H9 (cell line): Measurements from ENCODE around the gene OSBPL10. TPM values are rescaled to one million over a fixed set of nuclear protein-coding genes. Genes with fewer than 3 reads are reported as not detected.

Source experiments
- DNase-seq: peaks from one replicate; pipeline ENCODE4 v3.0.0-alpha.2; 2017
- H2AFZ ChIP-seq: one replicate; pipeline ENCODE4 v1.6.1; 2013; ENCODE audit warnings: mild to moderate bottlenecking, low read length, control low read depth, moderate library complexity
- H2AK5ac ChIP-seq: 2 replicates; pipeline ENCODE4 v1.6.1; 2013; ENCODE audit warnings: low read length, control low read depth, mixed read lengths; ENCODE audit not compliant: insufficient read length
- H2BK120ac ChIP-seq: one replicate; pipeline ENCODE4 v1.6.1; 2013; ENCODE audit warnings: low read depth, mild to moderate bottlenecking, low read length, control low read depth, inconsistent platforms; ENCODE audit not compliant: poor library complexity, severe bottlenecking
- H2BK12ac ChIP-seq: 2 replicates; pipeline ENCODE4 v1.6.1; 2013; ENCODE audit warnings: low read length, control low read depth, mixed read lengths, low read depth; ENCODE audit not compliant: insufficient read length
- H2BK15ac ChIP-seq: 2 replicates; pipeline ENCODE4 v1.6.1; 2013; ENCODE audit warnings: low read depth, low read length, control low read depth
- H2BK20ac ChIP-seq: one replicate; pipeline ENCODE4 v1.6.1; 2013; ENCODE audit warnings: low read depth, mild to moderate bottlenecking, low read length, control low read depth, inconsistent platforms; ENCODE audit not compliant: poor library complexity, severe bottlenecking
- H2BK5ac ChIP-seq: 2 replicates; pipeline ENCODE4 v1.6.1; 2013; ENCODE audit warnings: low read length, control low read depth, mixed read lengths; ENCODE audit not compliant: insufficient read length
- H3K14ac ChIP-seq: 2 replicates; pipeline ENCODE4 v1.6.1; 2013; ENCODE audit warnings: low read length, control low read depth; ENCODE audit not compliant: insufficient read depth
- H3K18ac ChIP-seq: 2 replicates; pipeline ENCODE4 v1.6.1; 2013; ENCODE audit warnings: low read depth, mild to moderate bottlenecking, mixed read lengths, low read length, control low read depth; ENCODE audit not compliant: insufficient read length
- H3K23ac ChIP-seq: 2 replicates; pipeline ENCODE4 v1.6.1; 2013; ENCODE audit warnings: low read length, control low read depth, mixed read lengths, low read depth; ENCODE audit not compliant: insufficient read length
- H3K23me2 ChIP-seq: 2 replicates; pipeline ENCODE4 v1.6.1; 2013; ENCODE audit warnings: low read depth, mild to moderate bottlenecking, mixed read lengths, low read length, control low read depth; ENCODE audit not compliant: insufficient read length, poor library complexity, severe bottlenecking
- H3K27ac ChIP-seq: 2 replicates; pipeline ENCODE4 v1.5.1; 2013; ENCODE audit warnings: low read length, control low read depth, mixed read lengths, low read depth; ENCODE audit not compliant: insufficient read length
- H3K27me3 ChIP-seq: 2 replicates; pipeline ENCODE4 v1.6.1; 2013; ENCODE audit warnings: low read length, control low read depth, inconsistent platforms; ENCODE audit not compliant: insufficient read depth
- H3K4ac ChIP-seq: 2 replicates; pipeline ENCODE4 v1.6.1; 2013; ENCODE audit warnings: low read depth, mild to moderate bottlenecking, control low read depth, inconsistent platforms, low read length, moderate library complexity
- H3K4me1 ChIP-seq: 2 replicates; pipeline ENCODE4 v1.6.1; 2013; ENCODE audit warnings: low read length, control low read depth, inconsistent platforms; ENCODE audit not compliant: insufficient read depth
- H3K4me2 ChIP-seq: 2 replicates; pipeline ENCODE4 v1.6.1; 2013; ENCODE audit warnings: low read length, control low read depth, mixed read lengths; ENCODE audit not compliant: insufficient read length, insufficient read depth
- H3K56ac ChIP-seq: 2 replicates; pipeline ENCODE4 v1.6.1; 2013; ENCODE audit warnings: low read depth, mild to moderate bottlenecking, mixed read lengths, low read length, control low read depth; ENCODE audit not compliant: insufficient read length
- H3K79me1 ChIP-seq: 2 replicates; pipeline ENCODE4 v1.6.1; 2013; ENCODE audit warnings: low read depth, mild to moderate bottlenecking, moderate library complexity, low read length, control low read depth, inconsistent platforms; ENCODE audit not compliant: insufficient read depth, poor library complexity, severe bottlenecking
- H3K79me2 ChIP-seq: 2 replicates; pipeline ENCODE4 v1.6.1; 2013; ENCODE audit warnings: low read length, control low read depth, inconsistent platforms; ENCODE audit not compliant: insufficient read depth
- H3K9ac ChIP-seq: 2 replicates; pipeline ENCODE4 v1.6.1; 2013; ENCODE audit warnings: low read length, control low read depth, mixed read lengths; ENCODE audit not compliant: insufficient read length; ENCODE audit errors: extremely low read depth
- H3K9me3 ChIP-seq: one replicate; pipeline ENCODE4 v1.6.1; 2013; ENCODE audit warnings: low read depth, low read length, inconsistent platforms; ENCODE audit not compliant: control insufficient read depth
- H3T11ph ChIP-seq: one replicate; pipeline ENCODE4 v1.6.1; 2013; ENCODE audit warnings: mild to moderate bottlenecking, low read length, control low read depth, inconsistent platforms
- H4K20me1 ChIP-seq: one replicate; pipeline ENCODE4 v1.6.1; 2013; ENCODE audit not compliant: control insufficient read depth, insufficient read length, insufficient read depth
- H4K5ac ChIP-seq: 2 replicates; pipeline ENCODE4 v1.6.1; 2013; ENCODE audit warnings: low read depth, mild to moderate bottlenecking, mixed read lengths, low read length, control low read depth; ENCODE audit not compliant: insufficient read length
- H4K8ac ChIP-seq: replicated peaks from 2 replicates; pipeline ENCODE4 v1.6.1; 2013; ENCODE audit warnings: low read length, control low read depth, mixed read lengths, low read depth; ENCODE audit not compliant: insufficient read length
- H4K91ac ChIP-seq: 2 replicates; pipeline ENCODE4 v1.6.1; 2013; ENCODE audit warnings: low read depth, mild to moderate bottlenecking, moderate library complexity, mixed read lengths, low read length, control low read depth; ENCODE audit not compliant: insufficient read length
- H3K27ac Mint-ChIP-seq, 3 experiments: 2 replicates in 2 of 3; 3 replicates in 1 of 3; pipeline ENCODE4 v1.8.0; 2020 to 2021; ENCODE audit warnings: mixed read lengths in 3 of 3, mild to moderate bottlenecking in 1 of 3, moderate library complexity in 1 of 3
- H3K27me3 Mint-ChIP-seq: 2 replicates; pipeline ENCODE4 v1.8.0; 2021; ENCODE audit warnings: low read depth, mild to moderate bottlenecking, moderate library complexity, mixed read lengths
- H3K36me3 Mint-ChIP-seq, 3 experiments: 2 replicates in 2 of 3; 3 replicates in 1 of 3; pipeline ENCODE4 v1.8.0; 2020 to 2021; ENCODE audit warnings: low read depth in 3 of 3, mixed read lengths in 3 of 3; ENCODE audit not compliant: insufficient read depth in 1 of 3
- H3K4me1 Mint-ChIP-seq, 2 experiments: 2 replicates each; pipeline ENCODE4 v1.8.0; 2020; ENCODE audit warnings: mixed read lengths in 2 of 2
- H3K4me3 Mint-ChIP-seq, 2 experiments: 2 replicates in 1 of 2; 3 replicates in 1 of 2; pipeline ENCODE4 v1.8.0; 2020 to 2021; ENCODE audit warnings: mild to moderate bottlenecking in 2 of 2, mixed read lengths in 2 of 2, moderate library complexity in 1 of 2
- H3K9me3 Mint-ChIP-seq, 2 experiments: 2 replicates in 1 of 2; 3 replicates in 1 of 2; pipeline ENCODE4 v1.8.0; 2020; ENCODE audit warnings: mild to moderate bottlenecking in 2 of 2, mixed read lengths in 2 of 2, moderate library complexity in 1 of 2
- CTCF ChIP-seq: fragments of 200-600 bp; sonication (generic); conservative IDR thresholded peaks from 3 replicates; pipeline ENCODE4 v1.8.0; 2021; ENCODE audit warnings: antibody characterized with exemption, mild to moderate bottlenecking
- WGBS: extraction: QIAGEN DNeasy Blood & Tissue Kit; methylation state at CpG from one replicate; pipeline ENCODE4 v1.1.7; 2013; ENCODE audit warnings: missing lambda C conversion rate, low lambda C conversion rate, mixed read lengths; ENCODE audit not compliant: insufficient read length; ENCODE audit errors: extremely low coverage; 5-methylcytosine and 5-hydroxymethylcytosine counted together
- total RNA-seq: library from RNA; stranded (reverse); gene quantifications from 2 replicates; pipeline ENCODE4 v1.2.1, GENCODE V29; 2021

The OSBPL10 gene
- total RNA-seq, 1 experiment from 2014 or later: 42.7 TPM

GRCh38 chr3:31841515-31841914, 139.5 kb downstream of the OSBPL10 start:
- no peaks in the 10 kb centered on the region for H3K9me3 ChIP-seq

More at GRCh38 chr3:31841515-31841914, 139.5 kb downstream of the OSBPL10 start:
- Histone ChIP-seq H3K23me2 (no peaks in the 10 kb centered on the region), H3K56ac (no peak overlapping the region), H3K4ac (no peak overlapping the region), H2BK15ac (no peak overlapping the region), H2AFZ (no peak overlapping the region), H3K14ac (no peak overlapping the region), H4K91ac (no peak overlapping the region), H3K27ac (no peak overlapping the region), H3K79me1 (no peaks in the 10 kb centered on the region), H2BK120ac (no peak overlapping the region), H2BK5ac (no peak overlapping the region), H3K23ac (no peak overlapping the region), H2BK20ac (no peak overlapping the region), H2AK5ac (no peak overlapping the region), H4K5ac (no peak overlapping the region), H3K9ac (no peak overlapping the region), H3K4me2 (no peak overlapping the region), H2BK12ac (no peak overlapping the region), H4K8ac (no peak overlapping the region), H3K4me1 (peaks cover 10% of the 10 kb centered on the region), H3K18ac (no peak overlapping the region), H3K27me3 (no peaks in the 10 kb centered on the region), H3T11ph (no peak overlapping the region), H3K79me2 (peaks cover 4% of the 10 kb centered on the region; the same call in 1 of the 2 replicates), H4K20me1 (no peaks in the 10 kb centered on the region)
- DNase-seq: no peak
- no peak for TF ChIP-seq CTCF
- no CpG with 5 or more reads among the region's 2 CpGs for WGBS
- H3K27me3 Mint-ChIP-seq: no peaks in the 10 kb centered on the region
- no peak overlapping the region for H3K4me3 Mint-ChIP-seq
- H3K9me3 Mint-ChIP-seq: no peaks in the 10 kb centered on the region
- peaks cover 33 to 34% of the 10 kb centered on the region in 2 experiments for H3K4me1 Mint-ChIP-seq
- peak overlapping the region in 1 of 3 experiments; percentile 15; a peak in 2 of 7 replicates for H3K27ac Mint-ChIP-seq
- H3K36me3 Mint-ChIP-seq: peaks cover 3 to 4% (median 3%) of the 10 kb centered on the region in 3 experiments; a peak in 4 of 7 replicates
